HG03159 (cell line): ENCODE measurements around the gene KCNJ4.

Experiments used
- ATAC-seq: cut with Tn5 transposase; IDR thresholded peaks from one replicate; pipeline ENCODE4 v1.9.1; 2021; ENCODE audit warnings: mild to moderate bottlenecking, moderate library complexity; ENCODE audit not compliant: unreplicated experiment

The KCNJ4 gene

GRCh38 chr22:38453996-38454352 is 1.0 kb downstream of the KCNJ4 start:
- no peak for ATAC-seq

GRCh38 chr22:38453066-38453672 is 1.8 kb downstream of the KCNJ4 start:
- no peak for ATAC-seq

DNA sequence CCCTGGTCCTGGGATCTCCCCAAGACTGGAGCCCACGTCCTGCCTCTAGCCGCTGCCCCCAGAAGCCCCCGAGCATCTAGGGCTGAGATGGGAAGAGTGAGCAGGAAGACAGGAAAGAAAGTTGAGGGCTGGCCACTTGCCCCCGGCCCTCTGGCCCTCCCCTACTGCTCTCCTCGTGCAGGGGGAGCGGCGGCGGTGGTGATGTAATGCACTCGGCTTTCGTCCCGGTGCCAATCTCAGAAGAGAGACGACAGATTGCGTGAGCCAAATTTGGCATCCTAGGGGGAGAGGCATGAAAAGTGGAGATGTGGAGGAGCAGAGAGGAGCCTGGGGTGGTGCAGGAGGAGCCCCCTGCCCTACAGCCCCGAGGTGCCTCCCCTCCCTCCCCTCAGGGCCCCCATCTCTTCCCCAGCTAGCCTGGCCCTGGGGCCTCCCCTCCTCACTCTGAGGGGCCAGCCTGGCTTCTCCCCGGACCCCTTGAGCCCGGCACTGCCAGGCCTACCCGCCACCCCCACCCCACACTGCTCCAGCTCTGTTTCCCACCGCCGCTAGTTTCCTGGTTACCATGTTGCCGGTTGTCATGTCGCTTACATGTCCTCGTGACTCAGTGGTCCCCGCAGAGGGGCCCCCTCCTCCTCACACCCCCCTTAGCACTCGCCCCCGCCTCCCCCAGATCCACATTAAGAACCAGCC is 2.5 kb downstream of the KCNJ4 start:
- ATAC-seq = no peak

GRCh38 chr22:38451864-38452263 is 3.1 kb downstream of the KCNJ4 start:
- no peak for ATAC-seq

GRCh38 chr22:38451404-38451803 is 3.6 kb downstream of the KCNJ4 start:
- ATAC-seq = no peak

DNA sequence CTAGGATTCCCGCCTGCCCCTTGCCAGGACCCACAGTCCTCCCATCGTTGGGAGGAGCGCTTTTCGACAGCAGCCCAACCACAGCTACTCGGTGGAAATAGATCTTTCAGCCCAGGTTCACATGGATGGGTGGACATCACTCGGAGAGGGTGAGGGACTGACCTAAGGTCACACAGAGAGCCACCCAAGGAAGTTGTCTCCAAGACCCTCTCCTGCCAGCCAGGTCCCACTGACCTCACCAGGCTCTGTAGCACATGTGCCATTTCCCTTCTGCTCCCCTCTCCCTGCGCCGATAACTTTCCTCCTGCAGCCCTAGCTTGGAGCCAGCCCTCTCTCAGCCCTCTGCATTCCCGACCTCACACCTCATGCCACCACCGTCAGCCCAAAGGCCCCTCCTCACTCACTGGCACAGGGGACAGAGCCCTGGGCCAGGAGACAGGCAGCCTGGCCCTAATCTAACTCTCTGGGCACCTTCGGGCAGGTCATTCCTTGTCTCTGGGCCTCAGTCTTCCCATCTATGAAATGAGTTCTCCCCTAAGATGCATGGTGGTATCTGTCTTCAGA is 4.7 kb downstream of the KCNJ4 start:
- ATAC-seq = no peak

GRCh38 chr22:38449776-38450175 is 5.2 kb downstream of the KCNJ4 start:
- no peak for ATAC-seq

GRCh38 chr22:38448945-38449745 is 5.9 kb downstream of the KCNJ4 start:
- ATAC-seq = no peak

GRCh38 chr22:38446018-38446601 is 8.9 kb downstream of the KCNJ4 start:
- ATAC-seq = no peak

GRCh38 chr22:38444783-38445182 is 10.2 kb downstream of the KCNJ4 start:
- no peak for ATAC-seq

DNA sequence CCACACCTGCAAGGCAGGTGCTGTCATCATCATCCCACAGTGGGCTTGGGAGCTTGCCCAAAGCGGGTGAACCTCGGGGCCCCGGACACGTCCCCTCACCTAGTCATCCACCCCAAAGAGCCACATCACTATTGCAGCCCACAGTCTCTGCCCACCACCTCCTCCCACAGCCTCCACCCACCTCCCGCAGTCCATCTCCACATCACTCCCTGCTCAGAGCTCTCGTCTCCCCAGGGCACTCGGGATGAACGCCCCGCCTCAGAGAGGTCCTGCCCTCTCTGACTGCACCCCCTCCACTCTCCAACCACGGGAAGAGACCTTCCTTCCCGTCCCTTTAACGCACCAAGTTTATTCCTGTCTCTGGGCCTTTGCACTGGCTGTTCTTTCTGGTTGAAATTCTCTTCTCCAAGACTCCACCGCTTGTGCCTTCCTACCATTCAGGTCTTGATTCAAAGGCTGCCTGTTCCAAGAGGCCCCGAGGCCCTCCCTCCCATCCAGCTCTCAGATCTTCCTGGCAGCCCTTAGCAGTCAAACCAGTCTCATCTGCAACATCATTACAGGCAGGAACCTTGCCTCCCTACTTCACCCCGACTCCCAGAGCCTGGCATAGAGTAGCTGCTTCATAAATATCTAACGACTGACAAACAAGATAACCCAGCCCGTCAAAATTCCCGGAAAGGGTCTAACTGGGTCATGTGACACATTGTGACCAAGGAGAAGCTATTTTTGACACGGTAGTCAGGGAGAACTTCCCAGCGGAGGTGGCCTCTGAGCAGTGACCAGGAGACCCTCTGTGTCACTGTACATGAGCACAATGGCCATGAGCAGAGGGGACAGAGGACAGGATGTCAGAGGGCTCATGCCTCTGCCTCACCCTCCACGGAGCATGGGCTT is 11.1 kb downstream of the KCNJ4 start:
- no peak for ATAC-seq

- ATAC-seq = no peak
These were observed 11.9 kb downstream of the KCNJ4 start for GRCh38 chr22:38442967-38443627.

DNA sequence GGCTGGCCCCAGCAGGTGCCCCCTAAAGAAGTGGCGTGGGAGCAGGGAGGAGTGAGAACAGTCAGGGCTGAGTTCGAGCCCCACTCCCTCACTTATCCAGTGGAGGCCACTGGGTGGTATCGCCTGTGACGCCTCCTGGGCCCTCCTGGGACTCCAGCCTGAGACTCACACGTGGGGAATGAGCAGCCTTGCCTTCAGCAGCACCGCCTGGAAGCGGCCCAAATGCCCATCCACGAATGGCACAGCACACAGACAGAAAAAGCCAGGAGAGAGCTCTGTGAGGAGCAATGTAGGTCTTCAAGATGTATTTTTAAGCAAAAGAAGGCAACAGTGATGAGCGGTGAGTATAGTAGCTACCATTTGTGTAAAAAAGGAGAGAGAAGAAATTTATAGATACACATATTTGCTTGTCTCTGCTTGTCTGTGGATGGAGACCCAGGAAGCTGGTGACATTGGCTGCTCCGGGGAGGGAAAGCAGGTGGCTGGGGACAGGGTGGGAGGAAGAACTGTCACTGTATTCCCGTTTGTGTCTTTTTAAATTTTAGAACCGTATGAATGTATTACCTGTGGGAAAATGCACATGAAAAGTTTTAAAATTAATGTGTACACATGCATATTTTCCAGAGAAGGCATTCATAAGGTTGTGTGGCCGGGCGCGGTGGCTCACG is 13.2 kb downstream of the KCNJ4 start:
- no peak for ATAC-seq

DNA sequence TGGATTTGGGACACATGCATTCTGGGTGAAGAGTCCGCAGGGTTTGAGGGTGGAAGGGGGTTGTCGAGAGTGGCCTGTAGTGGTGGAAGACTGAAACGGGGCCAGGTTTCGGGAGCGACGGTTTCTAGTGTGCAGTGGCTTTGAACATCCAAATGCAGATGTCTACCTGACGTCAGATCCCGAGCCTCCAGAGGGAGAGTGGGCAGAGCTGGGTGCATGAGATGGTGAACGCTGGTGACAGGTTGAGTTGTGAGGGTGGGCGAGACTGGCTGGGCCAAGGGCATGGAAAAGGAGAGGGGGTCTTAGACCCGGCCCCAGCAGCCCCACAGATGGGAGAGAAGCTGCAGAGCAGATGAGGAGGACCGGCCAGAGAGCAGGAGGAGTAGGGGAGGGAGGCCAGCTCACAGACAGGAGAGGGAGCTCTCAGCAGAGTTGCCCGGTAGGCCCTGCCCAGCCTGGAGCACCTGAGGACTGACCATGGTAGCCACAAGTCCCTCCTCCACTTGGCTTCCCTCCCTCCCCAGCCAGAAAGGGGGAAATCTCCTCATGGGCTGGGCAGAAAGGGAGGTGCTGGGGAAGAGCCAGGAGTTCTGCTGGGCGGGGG is 14.2 kb downstream of the KCNJ4 start:
- ATAC-seq = no peak

DNA sequence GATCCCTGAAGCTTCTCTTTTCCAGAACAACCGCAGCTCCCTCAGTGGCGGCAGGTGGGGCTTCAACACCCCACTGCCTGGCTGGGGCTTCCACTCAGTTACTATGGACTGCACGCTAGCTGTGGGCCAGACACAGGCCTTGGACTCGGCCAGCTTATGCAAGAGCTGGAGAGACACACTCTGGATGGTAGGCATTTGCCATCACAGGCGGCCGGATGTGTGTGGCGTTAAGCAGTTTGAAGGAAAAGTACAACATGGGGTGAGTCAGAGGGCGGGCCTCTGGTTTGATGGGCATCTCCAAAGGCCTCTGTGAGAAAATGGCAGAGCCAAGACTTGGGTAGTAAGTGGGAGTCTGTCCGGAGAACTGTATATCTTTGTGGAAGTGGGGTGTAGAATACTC is 17.6 kb downstream of the KCNJ4 start:
- ATAC-seq = no peak

GRCh38 chr22:38436629-38437395 is 18.2 kb downstream of the KCNJ4 start:
- ATAC-seq = no peak

DNA sequence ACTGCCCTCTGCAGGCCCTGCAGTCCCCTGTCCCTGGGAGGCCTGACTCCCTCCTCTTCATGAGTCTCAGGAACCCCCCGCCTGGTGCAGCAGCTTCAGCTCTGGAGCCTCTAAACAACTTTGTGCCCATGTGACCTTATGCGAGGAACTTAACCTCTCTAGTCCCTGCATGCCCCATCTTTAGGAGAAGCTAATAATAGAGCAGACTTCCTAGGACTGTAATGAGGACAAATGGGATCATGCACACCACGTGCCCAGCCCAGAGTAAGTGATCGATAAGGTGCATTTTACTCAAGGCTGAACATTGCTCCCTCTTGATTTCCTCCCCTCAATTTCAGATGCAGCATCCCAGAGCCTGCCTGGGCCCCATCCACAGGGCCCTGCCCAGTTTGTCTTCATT is 19.0 kb downstream of the KCNJ4 start:
- no peak for ATAC-seq

DNA sequence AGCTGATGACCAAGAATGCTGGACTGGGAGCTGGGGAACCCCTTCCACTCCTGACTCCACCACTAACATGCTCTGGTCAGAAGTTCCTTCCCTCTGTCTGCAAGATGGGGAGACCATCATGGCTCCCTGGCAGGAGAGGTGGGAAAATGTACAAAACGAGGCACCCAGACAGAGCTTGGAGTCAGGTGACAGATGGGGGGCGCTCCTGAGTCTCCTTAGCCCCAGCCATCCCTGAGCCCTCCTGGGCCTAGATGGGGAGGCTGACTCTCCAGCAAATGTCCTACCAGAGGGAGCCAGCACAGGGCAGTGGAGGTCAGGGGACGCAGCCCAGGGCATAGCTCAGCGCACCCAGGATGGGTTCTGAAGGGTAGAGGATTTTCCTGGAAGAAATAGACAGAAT is 20.0 kb downstream of the KCNJ4 start:
- ATAC-seq = no peak
